Measurements from ENCODE around the gene KLK14.

- TF ChIP-seq CTCF (IDR thresholded peaks at IDR 0.05) (no peak), POLR2A (IDR thresholded peaks at IDR 0.05) (no peak)
Observed at GRCh38 chr19:51066393-51067186, 16.1 kb downstream of the KLK14 start.
